Esophagus squamous epithelium (tissue), 5 donors: Measurements from ENCODE around the gene CCDC7. TPM values are rescaled to one million over a fixed set of nuclear protein-coding genes. Genes with fewer than 3 reads are reported as not detected.

Source experiments
- DNase-seq: peaks from one replicate; lab custom pipeline; 2025; lab: John Stamatoyannopoulos, UW
- H3K27ac ChIP-seq, 4 donors: fragments of 200-600 bp; sonication (generic); one replicate each; pipeline ENCODE4 v1.5.1; 2016 to 2019; ENCODE audit warnings: mild to moderate bottlenecking in 1 of 4
- H3K27me3 ChIP-seq, 4 donors: fragments of 200-600 bp; sonication (generic); 1 replicate in 3 of 4; 2 replicates in 1 of 4; pipeline versions ENCODE4 v1.5.1 to v1.6.0; 2017 to 2021; ENCODE audit warnings: antibody characterized with exemption in 1 of 4
- H3K36me3 ChIP-seq, 3 donors: fragments of 200-600 bp; sonication (generic); one replicate each; pipeline ENCODE4 v1.5.1; 2016 to 2019
- H3K4me1 ChIP-seq, 3 donors: fragments of 200-600 bp; sonication (generic); one replicate each; pipeline ENCODE4 v1.5.1; 2017 to 2019
- H3K4me3 ChIP-seq, 4 donors: fragments of 200-600 bp; sonication (generic); 1 replicate in 3 of 4; 2 replicates in 1 of 4; pipeline ENCODE4 v1.5.1; 2016 to 2019; ENCODE audit warnings: mild to moderate bottlenecking in 2 of 4, moderate library complexity in 1 of 4
- H3K9me3 ChIP-seq, 3 donors: fragments of 200-600 bp; sonication (generic); one replicate each; pipeline ENCODE4 v1.5.1; 2016 to 2019
- POLR2A ChIP-seq, 4 donors: fragments of 450-650 bp; IDR thresholded peaks; one replicate each; pipeline ENCODE4 v1.6.1; 2017; ENCODE audit warnings: antibody characterized with exemption in 4 of 4, mild to moderate bottlenecking in 4 of 4, moderate library complexity in 3 of 4
- WGBS, 2 donors: methylation state at CpG; one replicate each; pipeline ENCODE4 v1.1.5; 2018; 5-methylcytosine and 5-hydroxymethylcytosine counted together
- intact Hi-C: fragments of 100-400 bp; cut with DNase I; formaldehyde crosslinking; loops from one replicate; pipeline ENCODE4 v1.15.0; 2022
- total RNA-seq, 4 donors: library from RNA; depleted of rRNA; stranded (reverse); fragments of >200 nt; gene quantifications; one replicate each; pipeline ENCODE4 v1.1.0, GENCODE V29; 2016
- TF ChIP-seq, protein P1 (sequence below), 6 experiments: fragments of 450-650 bp in 4 of 6; fragments of 200-600 bp in 2 of 6; sonication (generic) in 2 of 6; IDR thresholded peaks; one replicate each; pipeline ENCODE4 v1.5.1; 2016 to 2019; ENCODE audit warnings: antibody characterized with exemption in 6 of 6, mild to moderate bottlenecking in 4 of 6, moderate library complexity in 4 of 6
- donor health status: DM: yes; HTN: yes; CAD: no.

CCDC7 gene
- total RNA-seq, 4 donors from 2014 or later, result 1.9 to 31.3 (median 9.1) TPM

DNA sequence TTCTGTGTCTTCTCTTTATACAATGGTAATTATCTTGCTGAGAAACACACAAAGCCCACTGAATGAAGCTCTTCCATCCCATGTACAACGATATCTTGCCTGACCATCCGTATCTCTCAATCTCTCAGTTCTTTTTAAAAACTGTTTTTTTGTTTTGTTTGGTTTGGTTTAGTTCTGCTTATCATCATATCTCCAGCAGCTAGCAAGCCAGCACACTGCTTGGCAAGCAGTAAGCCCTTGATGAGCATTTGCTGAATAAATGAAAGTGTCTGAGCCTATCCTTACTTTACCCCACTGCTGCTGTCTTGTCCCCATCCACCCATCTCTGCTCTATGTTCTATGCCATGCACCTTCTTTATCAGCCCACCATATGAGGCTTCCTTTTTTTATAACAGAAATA, 477.9 kb downstream of the CCDC7 start:
- H3K4me3 ChIP-seq, result no peak overlapping the region
- H3K4me1 ChIP-seq, result peaks cover 0 to 2% (median 0%) of the 10 kb centered on the region in 3 donors
- intact Hi-C loops, result no loop called here
- no peak overlapping the region for H3K27ac ChIP-seq
- no peak for TF ChIP-seq POLR2A (IDR thresholded peaks at IDR 0.05)
- TF ChIP-seq, protein P1, sequence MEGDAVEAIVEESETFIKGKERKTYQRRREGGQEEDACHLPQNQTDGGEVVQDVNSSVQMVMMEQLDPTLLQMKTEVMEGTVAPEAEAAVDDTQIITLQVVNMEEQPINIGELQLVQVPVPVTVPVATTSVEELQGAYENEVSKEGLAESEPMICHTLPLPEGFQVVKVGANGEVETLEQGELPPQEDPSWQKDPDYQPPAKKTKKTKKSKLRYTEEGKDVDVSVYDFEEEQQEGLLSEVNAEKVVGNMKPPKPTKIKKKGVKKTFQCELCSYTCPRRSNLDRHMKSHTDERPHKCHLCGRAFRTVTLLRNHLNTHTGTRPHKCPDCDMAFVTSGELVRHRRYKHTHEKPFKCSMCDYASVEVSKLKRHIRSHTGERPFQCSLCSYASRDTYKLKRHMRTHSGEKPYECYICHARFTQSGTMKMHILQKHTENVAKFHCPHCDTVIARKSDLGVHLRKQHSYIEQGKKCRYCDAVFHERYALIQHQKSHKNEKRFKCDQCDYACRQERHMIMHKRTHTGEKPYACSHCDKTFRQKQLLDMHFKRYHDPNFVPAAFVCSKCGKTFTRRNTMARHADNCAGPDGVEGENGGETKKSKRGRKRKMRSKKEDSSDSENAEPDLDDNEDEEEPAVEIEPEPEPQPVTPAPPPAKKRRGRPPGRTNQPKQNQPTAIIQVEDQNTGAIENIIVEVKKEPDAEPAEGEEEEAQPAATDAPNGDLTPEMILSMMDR (IDR thresholded peaks at IDR 0.05), result no peak
- peaks cover 5 to 99% (median 23%) of the 10 kb centered on the region in 3 donors for H3K36me3 ChIP-seq
- H3K9me3 ChIP-seq, result no peaks in the 10 kb centered on the region
- WGBS, 2 donors, result 92 to 93% methylated on average over 2 of the region's 2 CpGs
- no peaks in the 10 kb centered on the region for H3K27me3 ChIP-seq
- DNase-seq, result no peak

Other genes starting within 250 kb of the CCDC7 start
- gene EPC1, start 99.0 kb upstream of the CCDC7 start, total RNA-seq, result 10 to 100 TPM; 12.3 to 31.7 (median 21.7) TPM